HG02759 (cell line): Measurements from ENCODE around the gene SSNA1.

Source experiments
- ATAC-seq: cut with Tn5 transposase; IDR thresholded peaks from one replicate; pipeline ENCODE4 v1.9.1; 2021; ENCODE audit warnings: mild to moderate bottlenecking, moderate library complexity; ENCODE audit not compliant: unreplicated experiment

Gene SSNA1

DNA sequence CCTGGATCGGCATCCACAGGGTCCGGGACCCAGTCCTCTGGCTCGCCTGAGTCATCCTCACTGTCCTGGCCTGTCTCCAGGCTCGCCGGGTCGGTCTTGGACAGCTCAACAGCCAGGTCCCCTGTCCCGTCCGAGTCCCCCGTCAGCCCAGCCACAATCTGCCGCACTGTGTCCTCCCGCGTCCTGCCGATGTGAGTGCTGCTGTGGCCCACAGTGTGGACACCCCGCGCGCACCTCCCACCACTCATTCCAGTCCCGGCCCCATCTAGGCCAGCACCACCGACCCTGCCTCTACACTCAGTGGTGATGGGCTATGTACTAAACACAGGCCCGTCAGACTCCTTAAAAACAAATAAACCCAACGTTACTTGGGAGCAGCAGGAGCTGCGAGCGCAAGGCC lies 6.8 kb upstream of the SSNA1 start:
- ATAC-seq: no peak

DNA sequence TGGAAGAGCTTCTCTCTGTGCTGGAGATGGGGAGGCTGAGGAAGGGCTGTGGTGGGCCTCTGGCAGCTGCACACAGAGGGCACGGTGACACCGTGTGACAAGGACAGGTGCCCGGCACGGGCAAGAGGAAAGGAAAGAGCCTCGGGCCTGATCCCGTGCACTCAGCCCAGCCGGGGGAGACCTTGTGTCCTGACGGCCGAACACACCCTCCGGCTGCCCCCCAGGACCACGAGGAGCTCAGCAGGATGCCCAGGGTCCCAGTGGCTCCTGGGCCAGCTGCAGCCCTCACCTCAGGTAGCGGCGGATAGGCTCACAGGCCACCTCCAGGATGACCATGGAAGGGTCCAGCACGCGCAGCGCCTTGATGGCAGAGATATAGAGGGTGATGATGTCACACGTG lies 5.6 kb upstream of the SSNA1 start:
- ATAC-seq: no peak

DNA sequence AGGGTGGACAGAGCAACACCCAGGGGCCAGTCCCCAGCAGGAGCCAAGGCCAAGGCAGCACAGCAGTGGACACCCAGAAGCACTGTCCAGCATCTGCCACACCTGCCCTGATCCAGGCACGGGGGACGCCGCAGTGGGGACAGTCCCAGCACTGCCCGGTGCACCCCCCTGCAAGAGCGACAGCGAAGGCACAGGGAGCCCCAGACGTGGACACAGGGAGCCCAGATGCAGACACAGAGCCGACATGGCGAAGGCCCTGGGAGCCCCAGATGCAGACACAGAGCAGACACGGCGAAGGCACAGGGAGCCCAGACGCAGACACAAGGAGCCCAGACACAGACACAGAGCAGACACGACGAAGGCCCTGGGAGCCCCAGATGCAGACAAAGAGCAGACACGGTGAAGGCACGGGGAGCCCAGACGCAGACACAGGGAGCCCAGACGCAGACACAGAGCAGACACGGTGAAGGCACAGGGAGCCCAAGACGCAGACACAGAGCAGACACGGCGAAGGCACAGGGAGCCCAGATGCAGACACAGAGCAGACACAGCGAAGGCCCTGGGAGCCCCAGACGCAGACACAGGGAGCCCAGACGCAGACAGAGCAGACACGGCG lies 4.4 kb upstream of the SSNA1 start:
- no peak for ATAC-seq

DNA sequence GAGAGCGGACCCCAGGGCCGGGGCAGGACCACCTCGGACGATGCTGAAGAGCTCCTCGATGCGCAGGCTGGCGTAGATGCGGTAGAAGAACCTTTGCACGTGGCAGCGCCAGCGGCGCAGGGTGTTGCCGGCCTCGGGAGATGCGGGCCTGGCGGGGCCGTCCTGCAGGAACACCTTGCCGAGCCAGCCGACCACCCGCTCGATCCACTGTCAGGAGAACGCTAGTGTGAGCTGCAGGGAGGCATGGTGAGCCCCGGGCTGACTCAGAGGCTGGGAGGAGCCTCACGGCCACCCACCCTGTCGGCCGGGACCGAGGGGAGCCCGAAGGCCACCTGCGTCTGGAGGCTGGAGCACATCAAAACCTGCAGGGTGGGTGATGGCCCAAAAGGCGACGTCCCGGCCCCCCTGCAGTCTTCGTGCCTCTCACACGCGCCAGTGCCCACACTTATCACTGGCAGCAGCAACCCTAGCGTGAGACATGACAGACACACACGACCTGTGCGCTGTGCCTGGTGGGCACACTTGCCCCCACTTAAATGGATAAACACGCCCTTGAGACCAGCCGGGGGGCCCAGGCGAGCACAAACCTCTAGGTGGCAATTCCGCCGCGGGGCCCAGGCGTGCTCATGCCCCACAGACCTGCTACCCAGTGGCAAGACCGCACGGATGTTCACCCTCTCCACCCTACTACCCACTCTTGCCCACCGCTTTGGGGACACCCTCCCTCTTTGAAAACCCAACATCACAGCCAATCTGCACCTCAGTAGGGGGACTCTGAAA lies 3.4 kb upstream of the SSNA1 start:
- ATAC-seq: no peak

DNA sequence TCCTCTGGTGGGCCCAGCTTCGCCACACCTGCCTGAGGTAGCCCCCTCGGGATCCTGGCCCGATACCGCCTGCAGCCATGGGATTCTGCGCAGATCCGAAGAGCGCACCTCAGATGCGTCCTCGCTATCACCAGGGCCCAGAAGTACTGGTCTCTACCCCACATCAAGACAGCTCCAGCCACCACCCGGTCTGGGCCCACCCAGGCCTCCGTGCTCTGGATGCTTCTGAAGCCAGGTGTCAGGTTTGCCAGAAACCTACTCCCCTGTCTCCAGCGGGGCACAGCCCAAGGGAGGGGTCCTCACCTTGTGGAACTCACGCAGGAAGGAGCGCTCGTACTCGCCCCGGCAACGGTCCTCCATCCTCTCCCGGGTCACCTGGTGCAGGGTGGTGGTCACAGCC lies 2.6 kb upstream of the SSNA1 start:
- ATAC-seq: no peak

DNA sequence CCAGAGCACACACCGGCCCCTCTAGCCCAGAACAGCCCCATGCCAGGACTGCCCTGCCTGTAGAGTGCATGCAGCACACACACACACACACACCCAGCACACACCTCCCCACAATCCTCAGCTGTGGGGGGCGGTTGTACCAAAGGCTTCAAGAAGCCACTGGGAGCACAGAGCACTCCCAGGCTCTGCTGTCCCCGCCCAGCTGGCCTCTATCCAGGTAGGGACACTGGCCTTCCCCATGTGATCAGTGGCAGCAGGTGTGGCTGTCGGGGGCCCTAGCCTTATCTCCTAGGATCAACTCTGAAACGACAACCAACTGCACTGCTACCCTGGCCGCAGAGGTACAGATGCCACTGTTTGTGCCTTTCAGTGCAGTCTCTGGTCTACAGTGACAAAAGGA lies 2.1 kb upstream of the SSNA1 start:
- no peak for ATAC-seq

DNA sequence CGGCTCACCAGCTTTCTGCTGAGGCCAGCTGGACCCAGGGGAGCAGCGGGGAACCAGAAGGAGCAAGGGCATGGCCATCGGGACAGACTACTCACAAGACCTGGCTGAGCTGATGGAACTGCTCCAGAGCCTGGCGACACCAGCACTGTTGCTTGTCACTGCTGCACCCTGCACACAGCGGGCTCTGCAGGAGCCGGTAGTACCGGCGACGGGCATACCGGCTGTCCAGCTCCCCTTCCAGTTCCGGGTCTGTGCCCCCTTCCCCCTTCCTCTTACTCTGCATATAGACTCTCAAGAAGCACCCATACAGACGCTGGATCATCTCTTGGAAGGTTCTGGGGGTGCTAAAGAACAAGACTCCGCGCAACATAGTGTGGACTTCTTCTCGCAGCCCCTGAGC lies 1.1 kb upstream of the SSNA1 start:
- ATAC-seq: no peak

DNA sequence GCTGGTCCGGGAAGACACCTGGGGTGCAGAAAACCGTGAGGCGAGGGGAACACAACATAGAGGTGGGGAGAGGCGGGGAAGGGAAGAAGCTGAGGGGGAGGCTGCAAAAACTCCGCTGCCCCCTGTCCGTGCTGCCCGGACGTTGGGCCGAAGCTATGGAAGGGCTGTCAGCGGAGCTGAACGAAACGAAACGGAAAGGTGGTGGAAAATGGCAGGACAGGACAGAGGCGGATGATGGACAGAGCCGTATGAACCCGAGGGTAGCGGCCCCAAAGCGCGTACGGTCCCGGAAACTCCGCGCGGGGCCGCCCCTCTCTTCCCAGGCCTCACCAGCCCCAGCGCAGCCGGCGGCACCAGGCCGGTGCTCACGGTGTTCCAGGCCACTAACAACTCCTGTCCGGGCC lies 388 bp upstream of the SSNA1 start:
- no peak for ATAC-seq

DNA sequence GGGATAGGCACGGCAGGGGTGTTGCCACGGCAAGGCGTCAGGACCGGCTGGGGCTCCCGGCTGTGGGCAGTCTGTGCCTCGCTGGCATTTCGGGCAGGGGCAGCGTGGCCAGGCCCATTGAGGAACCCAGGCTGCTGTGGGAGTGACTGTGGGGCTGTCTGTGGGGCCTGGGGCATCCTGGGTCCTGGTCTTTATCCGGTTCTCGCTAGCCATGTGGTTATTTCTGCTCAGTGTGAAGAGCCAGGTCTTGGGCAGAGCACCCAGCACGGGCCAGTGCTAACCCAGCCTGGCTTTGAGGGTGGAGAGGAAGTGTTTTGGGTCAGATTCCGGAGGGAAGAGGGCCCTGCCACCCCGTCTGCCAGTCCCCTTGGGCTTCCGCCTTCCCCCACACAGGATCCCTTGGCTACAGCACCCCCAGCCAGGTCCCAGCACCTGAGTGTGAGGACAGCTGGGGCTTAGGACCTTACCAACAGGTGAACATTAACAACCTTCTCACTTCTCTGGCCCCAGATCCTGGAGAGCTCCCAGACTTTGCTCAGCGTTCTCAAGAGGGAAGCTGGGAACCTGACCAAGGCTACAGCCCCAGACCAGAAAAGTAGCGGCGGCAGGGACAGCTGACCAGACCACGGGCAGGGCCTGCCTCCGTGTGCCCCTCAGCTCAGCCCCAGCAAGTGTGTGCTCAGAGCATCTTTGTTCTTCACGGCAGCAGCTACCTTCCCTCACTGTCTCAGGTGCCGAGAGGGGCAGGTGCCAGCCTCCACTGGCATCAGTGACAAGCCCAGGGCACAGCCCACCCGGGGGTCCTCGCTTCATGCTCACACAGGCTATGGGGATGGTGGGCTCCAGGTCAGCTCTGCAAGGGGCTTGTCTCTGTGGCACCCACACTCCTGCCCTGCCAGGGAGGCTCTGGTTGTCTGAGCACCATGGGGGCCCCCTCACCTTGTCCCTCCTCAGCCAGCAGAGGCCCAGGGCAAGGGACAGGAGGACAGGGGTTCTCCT lies 1.1 kb downstream of the SSNA1 start:
- ATAC-seq: no peak

DNA sequence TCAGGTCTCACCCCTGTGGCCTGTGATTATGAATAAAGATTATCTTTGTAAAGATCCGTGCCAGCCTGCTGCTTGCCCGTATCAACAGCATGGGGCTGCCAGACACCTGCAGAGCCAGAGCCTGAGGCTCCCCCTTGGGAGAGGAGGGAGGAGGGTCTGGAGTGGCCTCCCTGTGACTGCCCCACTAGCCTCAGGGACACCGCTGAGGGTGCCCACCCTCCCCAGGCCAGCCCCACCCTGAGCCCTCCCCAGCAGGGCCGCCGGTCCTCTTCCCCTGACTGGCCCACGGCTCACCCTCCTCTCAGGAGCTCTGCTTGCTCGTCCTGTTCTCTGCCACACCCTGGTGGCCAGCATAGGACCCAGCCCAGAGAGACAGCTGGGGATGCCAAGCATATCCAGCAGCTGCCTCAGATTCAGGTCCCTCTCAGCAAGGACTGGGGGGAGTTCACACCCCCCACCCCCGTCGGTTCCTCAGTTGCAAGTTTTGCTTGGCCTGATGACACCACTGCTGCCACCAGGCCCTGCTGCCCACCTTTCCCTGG lies 1.9 kb downstream of the SSNA1 start:
- ATAC-seq: no peak

DNA sequence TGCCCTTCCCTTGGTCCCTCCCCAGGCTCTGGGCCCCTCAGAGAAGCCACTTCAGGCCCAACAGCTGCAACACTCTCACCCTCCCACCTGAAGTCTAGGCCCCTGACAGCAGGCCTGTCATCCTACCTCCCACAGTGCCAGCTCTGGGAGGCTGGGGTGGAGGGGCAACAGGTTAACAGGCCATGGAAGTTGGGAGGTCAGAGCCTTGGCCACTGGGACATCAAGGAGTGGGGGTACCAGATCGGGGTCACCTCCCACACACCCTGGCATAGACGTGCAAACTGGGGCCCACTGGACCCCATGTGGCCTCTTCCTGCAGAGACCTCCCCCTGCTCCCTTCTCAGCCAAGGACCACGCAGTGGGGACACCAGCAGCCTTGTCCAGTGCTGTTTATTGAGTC lies 2.8 kb downstream of the SSNA1 start:
- no peak for ATAC-seq

DNA sequence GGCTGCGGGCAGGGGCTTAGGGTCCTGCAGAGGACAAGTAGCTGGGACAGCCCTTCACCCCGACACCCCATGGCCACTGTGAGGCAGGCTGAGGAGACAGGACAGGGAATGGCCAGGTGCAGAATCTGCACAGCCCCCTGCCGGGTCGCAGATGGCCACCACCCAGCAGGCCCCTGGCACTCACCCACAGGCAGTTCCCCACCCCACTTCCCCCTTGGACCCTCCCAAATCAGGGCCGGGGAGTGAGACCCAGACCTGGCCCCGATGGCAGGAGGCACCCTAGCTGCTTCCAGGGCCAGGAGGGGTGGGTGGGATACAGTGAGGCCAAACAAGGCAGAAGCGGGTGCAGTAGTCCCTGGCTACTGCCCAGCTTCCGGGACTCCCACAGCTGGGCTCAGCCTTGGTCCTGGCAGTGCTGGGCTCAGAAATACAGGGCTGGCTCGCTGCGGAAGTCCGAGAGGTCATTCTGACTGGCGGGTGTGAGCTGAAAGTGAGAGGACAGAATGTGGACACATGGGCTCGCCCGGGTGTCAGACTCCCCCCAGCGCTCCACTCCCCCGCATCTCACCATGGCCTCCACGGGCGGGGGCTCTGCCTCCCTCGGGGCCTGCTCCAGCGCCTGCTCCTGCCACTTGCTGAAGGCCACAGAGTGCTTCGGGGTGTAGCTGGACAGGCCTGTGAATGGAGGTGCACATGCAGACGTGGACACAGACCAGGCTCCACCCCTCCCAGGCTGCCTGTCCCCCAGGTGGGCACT lies 3.4 kb downstream of the SSNA1 start:
- ATAC-seq: no peak

DNA sequence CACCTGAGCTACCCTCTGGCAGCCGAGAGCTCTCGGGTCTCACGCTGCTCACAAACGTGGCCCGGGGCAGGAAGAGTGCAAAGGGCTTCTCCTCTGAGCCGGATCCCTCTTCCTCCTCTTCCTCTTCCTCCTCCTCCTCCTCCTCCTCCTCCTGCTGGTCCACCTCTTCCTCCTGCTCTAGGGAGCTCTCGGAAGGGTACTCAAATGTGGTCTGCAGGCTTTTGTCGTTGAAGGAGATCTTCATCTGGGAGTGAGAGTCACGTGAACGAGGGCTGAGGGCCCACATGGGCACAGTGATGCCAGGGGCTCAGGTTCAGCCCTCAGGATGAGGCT lies 3.9 kb downstream of the SSNA1 start:
- ATAC-seq: no peak

DNA sequence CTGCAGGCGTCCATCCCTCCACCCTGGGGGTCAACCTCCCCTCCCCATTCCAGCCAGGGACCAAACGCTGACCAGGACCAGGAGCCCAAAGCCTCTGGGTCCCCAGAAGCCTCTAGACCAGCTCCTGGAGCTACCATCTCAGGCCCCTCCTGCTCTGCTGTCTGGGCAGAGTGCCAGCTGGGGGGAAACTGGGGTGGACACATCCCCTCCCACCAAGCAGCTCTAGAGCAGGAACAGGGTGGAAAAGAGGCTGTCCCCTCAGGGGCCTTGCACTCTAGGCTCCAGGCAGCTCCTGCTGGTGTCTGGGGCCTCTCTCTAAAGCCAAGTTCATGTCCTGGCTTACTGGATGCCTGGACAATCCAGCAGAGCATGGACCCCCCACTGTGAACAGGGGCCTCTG lies 4.4 kb downstream of the SSNA1 start:
- no peak for ATAC-seq

DNA sequence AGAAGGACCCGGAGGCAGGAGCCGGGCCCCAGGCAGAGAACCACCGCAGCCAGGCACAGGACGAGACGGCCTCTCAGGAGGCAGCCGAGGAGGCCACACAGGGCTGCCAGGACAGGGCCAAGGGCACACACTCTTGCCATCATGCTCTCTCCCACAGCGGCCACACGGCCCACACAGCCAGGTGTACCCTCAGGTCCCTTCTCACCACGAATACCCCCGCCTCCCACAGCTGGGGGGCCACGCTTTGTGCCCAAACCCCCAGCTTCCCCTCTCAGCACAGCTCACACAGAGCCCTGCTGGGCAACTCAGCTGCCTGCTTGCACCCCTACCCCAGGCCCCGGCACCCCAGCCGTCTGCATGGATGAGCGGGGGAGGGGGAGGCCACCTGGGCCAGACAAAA lies 5.3 kb downstream of the SSNA1 start:
- ATAC-seq: no peak

DNA sequence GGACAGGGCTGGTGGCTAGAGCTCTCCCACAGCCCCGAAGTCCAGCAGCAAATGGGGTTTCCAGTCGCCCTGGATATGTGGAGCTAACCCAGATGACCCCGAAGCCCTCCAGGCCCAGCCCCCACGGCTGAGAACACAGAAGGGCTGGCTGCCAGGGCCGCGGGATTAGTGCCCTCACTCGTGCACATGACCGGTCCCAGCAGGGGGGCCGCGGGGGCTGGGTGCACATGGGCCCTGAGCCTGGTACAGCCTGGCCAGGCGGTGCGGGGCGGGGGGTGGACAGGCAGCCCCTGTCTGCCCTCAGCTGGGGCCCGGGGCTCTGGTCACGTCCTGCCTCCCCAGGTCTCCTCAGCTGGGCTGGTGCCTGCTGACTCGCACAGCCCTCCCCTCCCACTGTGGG lies 5.9 kb downstream of the SSNA1 start:
- ATAC-seq: no peak

DNA sequence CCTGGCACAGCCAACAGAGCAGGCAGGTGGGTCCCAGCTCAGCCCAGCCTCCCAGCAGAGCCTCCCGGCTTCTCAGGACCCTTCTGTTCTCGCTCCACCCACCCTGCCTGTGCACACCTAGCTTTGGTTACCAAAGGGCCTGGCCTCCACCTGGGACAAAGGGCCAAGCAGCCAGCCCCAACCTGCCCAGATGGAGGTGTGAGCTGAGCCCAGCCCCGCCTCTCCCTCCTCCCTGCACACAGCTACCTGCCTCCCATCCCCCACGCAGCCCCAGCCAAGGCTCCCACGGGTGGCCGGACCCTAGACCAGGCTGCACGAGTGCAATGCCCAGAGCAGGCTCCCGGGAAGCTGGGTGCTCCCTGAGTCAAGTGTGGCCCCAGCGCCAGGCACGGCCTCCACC lies 6.4 kb downstream of the SSNA1 start:
- ATAC-seq: no peak

DNA sequence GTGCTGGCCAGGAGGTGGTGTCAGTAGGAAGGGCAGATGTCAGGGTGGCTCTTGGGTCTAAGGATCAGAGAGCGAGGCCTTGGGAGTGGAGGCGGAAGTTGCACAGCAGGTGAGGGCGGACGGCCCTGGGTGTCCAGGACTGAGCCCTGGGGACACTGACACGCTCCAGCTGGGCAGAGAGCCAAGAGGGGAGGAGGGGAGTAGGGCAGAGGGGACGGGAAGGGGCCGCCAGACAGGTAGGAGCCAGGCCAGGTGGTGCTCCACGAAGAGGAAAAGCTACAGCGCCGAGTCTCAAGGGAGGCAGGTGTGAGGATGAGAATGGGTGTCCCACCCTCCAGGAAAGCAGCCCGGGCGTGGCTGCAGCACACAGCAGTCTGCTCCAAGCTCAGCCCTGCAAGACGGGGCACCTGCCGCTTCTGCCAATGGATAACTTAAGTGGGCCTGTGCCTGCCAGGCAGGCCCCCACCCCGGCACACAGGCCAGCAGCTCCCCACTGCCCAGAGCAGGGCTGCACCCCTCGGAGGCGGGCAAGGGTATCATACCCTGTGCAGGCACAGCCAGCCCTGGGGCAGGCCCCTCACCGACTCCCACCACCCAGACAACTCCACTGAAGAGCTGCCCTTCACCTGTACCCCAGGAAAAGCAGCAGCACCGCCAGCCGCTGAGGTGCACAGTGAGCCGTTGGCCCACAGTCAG lies 7.2 kb downstream of the SSNA1 start:
- ATAC-seq: no peak

DNA sequence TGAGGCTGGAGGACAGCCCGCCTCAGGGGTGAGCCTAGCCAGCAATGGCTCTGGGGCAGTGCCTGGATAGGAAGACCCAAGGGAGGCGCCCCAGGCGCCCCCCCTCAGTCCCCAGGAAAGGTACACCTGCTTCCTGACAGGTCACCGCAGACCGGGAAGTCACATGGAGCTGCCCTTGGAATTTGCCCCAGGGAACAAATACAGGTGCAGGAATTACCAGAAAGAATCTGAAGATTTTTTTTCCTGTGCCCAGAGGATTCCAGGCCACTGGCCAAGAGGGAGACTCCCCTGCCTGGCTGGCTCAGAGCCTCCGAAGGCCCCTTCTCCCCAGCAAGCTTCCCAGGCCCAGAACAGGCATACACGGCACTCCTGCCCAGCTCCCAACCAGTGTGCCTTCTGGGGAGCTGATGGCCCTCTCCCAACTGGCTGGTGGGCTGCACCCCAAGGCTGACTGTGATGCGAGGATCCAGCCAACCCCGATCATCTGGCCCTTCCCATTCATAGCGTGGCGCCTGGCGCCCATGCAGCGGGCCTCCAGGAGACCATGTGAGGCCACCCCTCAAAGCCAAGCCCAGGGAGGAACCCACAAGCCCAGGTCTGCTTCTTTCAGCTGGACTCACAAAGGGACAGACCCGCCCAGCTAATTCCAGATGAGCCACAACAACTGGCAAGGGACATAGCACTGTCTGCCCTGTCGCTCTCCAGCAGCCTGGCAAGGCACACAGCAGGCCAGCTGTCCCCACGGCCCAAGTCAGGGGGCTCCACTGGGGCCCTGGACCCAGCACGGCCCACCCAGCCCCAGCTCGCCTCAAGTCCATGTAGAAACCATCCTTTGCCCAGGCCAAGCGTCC lies 9.8 kb downstream of the SSNA1 start:
- no peak for ATAC-seq
